ENCODE results near the gene PLXNA2. TPM values are rescaled to one million over a fixed set of nuclear protein-coding genes. Genes with fewer than 3 reads are reported as not detected.

The PLXNA2 gene
- total and polyA plus RNA-seq, 2 of the 4 experiments (the other 2 are of a cell fraction), result 0.72 to 1.1 TPM

DNA sequence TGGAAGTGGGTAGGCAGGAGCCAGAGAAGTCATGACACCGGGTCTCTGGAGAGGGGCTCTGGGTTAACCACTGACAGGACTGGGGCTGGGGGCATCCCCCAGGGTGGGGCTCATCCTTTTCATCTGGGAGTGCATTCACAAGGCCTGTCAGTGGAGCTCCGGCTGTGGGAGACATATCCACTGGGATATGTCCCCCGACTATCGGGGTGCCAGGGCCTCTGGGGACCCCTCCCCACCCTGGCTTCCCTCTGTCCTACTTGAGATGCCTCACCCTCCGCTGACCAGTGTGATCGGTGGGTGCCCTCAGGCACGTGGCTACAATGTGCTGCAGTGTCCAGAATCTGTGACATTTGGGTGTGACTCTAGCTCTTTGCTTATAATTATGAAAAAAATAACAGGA, 240.9 kb downstream of the PLXNA2 start:
- no peaks in the 10 kb centered on the region for H3K9me1 ChIP-seq (ENCODE audit: insufficient read depth, low read length)
- H3K23ac ChIP-seq (ENCODE audit: low read depth, low read length), result no peak overlapping the region
- dilution Hi-C loops (cut with HindIII; ENCODE audit: low sequenced_read_pairs, unreplicated experiment) (no loop called here), in situ Hi-C loops (cut with MboI; ENCODE audit: low sequenced_read_pairs) (no loop called here), intact Hi-C loops (cut with micrococcal nuclease) (no loop called here)
- no peak overlapping the region for H3K4me3 ChIP-seq (ENCODE audit: insufficient read depth, low read depth, low read length)
- H2BK15ac ChIP-seq (ENCODE audit: low read depth, low read length), result no peak overlapping the region
- no peak overlapping the region for H3K14ac ChIP-seq (replicated peaks; ENCODE audit: low read depth, low read length)
- H3K79me1 ChIP-seq (ENCODE audit: low read depth in 1 of 2, low read length in 2 of 2), result no peaks in the 10 kb centered on the region
- no peak overlapping the region for H2AFZ ChIP-seq (replicated peaks; ENCODE audit: low read length, poor library complexity)
- no peak overlapping the region for H4K91ac ChIP-seq (ENCODE audit: insufficient read depth, low read depth, low read length)
- H3K9me3 ChIP-seq (ENCODE audit: control insufficient read depth, insufficient read depth, low read length), result no peaks in the 10 kb centered on the region
- CTCF ChIA-PET, result no interaction called here
- H4K5ac ChIP-seq (ENCODE audit: low read depth, low read length), result no peak overlapping the region
- H4K8ac ChIP-seq (ENCODE audit: low read depth in 2 of 2, low read length in 2 of 2), result no peak overlapping the region
- H3K27ac ChIP-seq (ENCODE audit: insufficient read depth, low read length), result no peak overlapping the region
- no peaks in the 10 kb centered on the region for H3K4me1 ChIP-seq (ENCODE audit: control insufficient read depth, insufficient read depth, low read length)
- no peaks in the 10 kb centered on the region for H3K36me3 ChIP-seq (ENCODE audit: control insufficient read depth, insufficient read depth, low read length)
- TF ChIP-seq RCOR1 (IDR thresholded peaks at IDR 0.05; ENCODE audit: insufficient replicate concordance, low read length) (no peak), CEBPB (IDR thresholded peaks at IDR 0.05; ENCODE audit: low read depth, low read length) (no peak), RFX5 (IDR thresholded peaks at IDR 0.05; ENCODE audit: low read depth, low read length) (no peak), POLR2A (IDR thresholded peaks at IDR 0.05; ENCODE audit: low read depth, low read length) (no peak), SMC3 (IDR thresholded peaks at IDR 0.05; ENCODE audit: low read depth, low read length) (no peak), RAD21 (IDR thresholded peaks at IDR 0.05; ENCODE audit: low read length) (no peak), CHD1 (IDR thresholded peaks at IDR 0.05; ENCODE audit: low read depth, low read length) (no peak), MAZ (IDR thresholded peaks at IDR 0.05; ENCODE audit: borderline replicate concordance, low read depth, low read length) (no peak)
- TF ChIP-seq, protein P1, sequence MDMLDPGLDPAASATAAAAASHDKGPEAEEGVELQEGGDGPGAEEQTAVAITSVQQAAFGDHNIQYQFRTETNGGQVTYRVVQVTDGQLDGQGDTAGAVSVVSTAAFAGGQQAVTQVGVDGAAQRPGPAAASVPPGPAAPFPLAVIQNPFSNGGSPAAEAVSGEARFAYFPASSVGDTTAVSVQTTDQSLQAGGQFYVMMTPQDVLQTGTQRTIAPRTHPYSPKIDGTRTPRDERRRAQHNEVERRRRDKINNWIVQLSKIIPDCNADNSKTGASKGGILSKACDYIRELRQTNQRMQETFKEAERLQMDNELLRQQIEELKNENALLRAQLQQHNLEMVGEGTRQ (IDR thresholded peaks at IDR 0.05; ENCODE audit: low read depth, low read length), result no peak
- TF ChIP-seq, protein P2, sequence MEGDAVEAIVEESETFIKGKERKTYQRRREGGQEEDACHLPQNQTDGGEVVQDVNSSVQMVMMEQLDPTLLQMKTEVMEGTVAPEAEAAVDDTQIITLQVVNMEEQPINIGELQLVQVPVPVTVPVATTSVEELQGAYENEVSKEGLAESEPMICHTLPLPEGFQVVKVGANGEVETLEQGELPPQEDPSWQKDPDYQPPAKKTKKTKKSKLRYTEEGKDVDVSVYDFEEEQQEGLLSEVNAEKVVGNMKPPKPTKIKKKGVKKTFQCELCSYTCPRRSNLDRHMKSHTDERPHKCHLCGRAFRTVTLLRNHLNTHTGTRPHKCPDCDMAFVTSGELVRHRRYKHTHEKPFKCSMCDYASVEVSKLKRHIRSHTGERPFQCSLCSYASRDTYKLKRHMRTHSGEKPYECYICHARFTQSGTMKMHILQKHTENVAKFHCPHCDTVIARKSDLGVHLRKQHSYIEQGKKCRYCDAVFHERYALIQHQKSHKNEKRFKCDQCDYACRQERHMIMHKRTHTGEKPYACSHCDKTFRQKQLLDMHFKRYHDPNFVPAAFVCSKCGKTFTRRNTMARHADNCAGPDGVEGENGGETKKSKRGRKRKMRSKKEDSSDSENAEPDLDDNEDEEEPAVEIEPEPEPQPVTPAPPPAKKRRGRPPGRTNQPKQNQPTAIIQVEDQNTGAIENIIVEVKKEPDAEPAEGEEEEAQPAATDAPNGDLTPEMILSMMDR (conservative IDR thresholded peaks at IDR 0.05; ENCODE audit: low read depth, low read length), result no peak
- peaks cover 6% of the 10 kb centered on the region; the same call in 1 of the 2 replicates for H3K27me3 ChIP-seq (ENCODE audit: control insufficient read depth, insufficient read depth, low read length)
- ATAC-seq (ENCODE audit: low read depth), result no peak
- H2BK5ac ChIP-seq (ENCODE audit: low read depth, low read length, poor library complexity, severe bottlenecking), result no peak overlapping the region
- no peak overlapping the region for H2BK120ac ChIP-seq (ENCODE audit: low read depth, low read length)
- H3K18ac ChIP-seq (ENCODE audit: low read depth, low read length), result no peak overlapping the region
- no peak overlapping the region for H2AK5ac ChIP-seq (ENCODE audit: low read depth, low read length)
- BruUV-seq (replicated peaks), result no TSS peak
- H4K20me1 ChIP-seq (ENCODE audit: insufficient read depth, low read length), result no peaks in the 10 kb centered on the region
- H3K4me2 ChIP-seq (ENCODE audit: low read depth, low read length), result no peak overlapping the region
- no peak overlapping the region for H2BK20ac ChIP-seq (ENCODE audit: low read depth, low read length)
- no peak overlapping the region for H2AK9ac ChIP-seq (replicated peaks; ENCODE audit: low read depth, low read length, poor library complexity)
- no peak for DNase-seq
- WGBS, 2 experiments (ENCODE audit: extremely low coverage in 2 of 2, insufficient read length in 1 of 2), result 96% methylated on average over 3 of the region's 7 CpGs; no CpG with 5 or more reads in 1 of the 2 experiments
- no peak overlapping the region for H3K9ac ChIP-seq (ENCODE audit: low read depth, low read length)
- POLR2A ChIA-PET (ENCODE audit: unreplicated experiment), result no interaction called here
- no peak overlapping the region for H3K4ac ChIP-seq (ENCODE audit: low read depth, low read length)
- no peak overlapping the region for H3K56ac ChIP-seq (ENCODE audit: extremely low read depth, insufficient read depth, low read length)
